HG03342 (cell line): Measurements from ENCODE around the gene IL11.

Source experiments
- ATAC-seq: cut with Tn5 transposase; IDR thresholded peaks from one replicate; pipeline ENCODE4 v1.9.1; 2021; ENCODE audit warnings: mild to moderate bottlenecking, moderate library complexity; ENCODE audit not compliant: unreplicated experiment

The IL11 gene

GRCh38 chr19:55391702-55392615, 21.7 kb upstream of the IL11 start:
- ATAC-seq: no peak

DNA sequence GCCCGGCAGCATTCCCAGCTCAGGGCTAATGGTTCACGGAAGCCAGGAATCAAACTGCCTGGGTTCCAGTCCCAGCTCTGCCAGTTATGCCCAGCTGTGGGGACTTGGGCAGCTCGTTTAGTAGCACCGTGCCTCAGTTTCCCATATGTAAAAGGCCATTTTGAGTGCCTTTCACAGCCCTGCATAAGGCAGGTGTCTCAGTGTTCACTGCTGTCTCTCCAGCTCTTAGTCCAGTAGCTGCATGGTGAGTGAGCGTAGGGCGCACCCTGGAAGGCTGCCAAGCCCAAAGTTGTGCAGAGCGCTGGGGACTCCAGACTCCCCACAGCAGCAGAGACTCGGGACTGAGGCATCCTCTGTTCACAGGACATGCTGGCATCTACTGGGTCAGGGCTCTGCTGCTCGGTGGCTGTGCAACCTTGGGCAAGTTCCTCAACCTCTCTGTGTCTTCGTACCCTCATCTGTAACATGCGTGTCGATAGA, 21.0 kb upstream of the IL11 start:
- ATAC-seq: no peak

GRCh38 chr19:55390461-55390880, 20.2 kb upstream of the IL11 start:
- ATAC-seq: no peak

DNA sequence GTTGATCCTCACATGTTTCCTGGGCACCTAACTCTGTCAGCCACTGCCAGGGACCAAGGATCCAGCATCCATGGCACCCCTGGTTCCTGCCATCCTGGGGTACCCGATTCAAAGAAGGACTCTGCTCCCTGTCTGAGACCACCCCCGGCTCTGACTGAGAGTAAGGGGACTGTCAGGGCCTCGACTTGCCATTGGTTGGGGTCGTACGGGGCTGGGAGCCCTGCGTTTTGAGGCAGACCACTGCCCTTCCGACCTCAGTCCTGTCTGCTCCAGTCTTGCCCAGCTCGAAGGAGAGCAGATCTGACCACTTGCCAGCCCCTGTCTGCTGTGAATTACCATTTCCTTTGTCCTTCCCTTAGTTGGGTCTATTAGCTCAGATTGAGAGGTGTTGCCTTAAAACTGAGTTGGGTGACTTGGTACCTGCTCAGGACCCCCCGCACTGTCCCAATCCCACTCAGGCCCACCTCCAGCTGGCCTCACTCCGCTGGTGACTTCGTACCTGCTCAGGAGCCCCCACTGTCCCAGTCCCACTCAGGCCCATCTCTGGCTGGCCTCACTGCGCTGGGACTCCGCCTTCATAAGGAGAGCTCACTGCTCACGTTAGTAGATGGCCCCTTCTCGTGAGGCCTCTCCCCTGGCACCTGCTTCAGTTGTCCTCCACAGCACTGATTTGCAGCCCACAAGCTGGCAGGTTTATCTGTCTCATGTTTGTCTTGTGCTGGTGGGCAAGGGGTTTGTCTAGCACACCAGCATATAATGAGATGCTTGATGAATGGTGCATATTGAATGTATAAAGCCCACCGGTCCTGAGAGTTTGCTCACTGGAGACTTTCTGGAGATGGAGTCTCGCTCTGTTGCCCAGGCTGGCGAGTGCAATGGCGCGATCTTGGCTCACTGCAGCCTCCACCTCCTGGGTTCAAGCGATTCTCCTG, 19.4 kb upstream of the IL11 start:
- ATAC-seq: no peak

GRCh38 chr19:55387736-55388497, 17.7 kb upstream of the IL11 start:
- no peak for ATAC-seq

DNA sequence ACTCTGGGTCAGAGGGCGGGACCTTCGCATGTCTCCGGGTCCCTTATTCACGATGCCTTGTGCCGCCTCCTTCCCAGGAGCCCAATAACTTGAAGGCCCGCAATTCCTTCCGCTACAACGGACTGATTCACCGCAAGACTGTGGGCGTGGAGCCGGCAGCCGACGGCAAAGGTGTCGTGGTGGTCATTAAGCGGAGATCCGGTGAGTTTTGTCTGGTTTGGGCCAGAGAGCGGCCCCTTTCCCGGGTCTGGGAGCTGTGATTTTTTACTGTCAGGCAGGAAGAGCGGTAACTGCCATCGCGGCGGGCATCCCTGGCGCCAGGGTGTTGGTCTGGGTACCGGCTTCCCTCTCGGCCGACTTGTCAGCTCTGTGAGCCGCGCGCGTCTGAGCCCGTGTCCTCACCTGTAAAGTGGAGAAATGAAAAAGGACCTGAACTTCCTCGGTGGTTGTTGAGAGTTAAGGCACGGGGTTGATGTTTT, 16.3 kb upstream of the IL11 start:
- no peak for ATAC-seq

- peak; percentile 63 for ATAC-seq
Measured at GRCh38 chr19:55385724-55386492, 15.6 kb upstream of the IL11 start, which contains the start of gene RPL28. Gene RPL28 (plus strand): TSS chr19:55385932. CDS start chr19:55386358, 426 bp downstream.

DNA sequence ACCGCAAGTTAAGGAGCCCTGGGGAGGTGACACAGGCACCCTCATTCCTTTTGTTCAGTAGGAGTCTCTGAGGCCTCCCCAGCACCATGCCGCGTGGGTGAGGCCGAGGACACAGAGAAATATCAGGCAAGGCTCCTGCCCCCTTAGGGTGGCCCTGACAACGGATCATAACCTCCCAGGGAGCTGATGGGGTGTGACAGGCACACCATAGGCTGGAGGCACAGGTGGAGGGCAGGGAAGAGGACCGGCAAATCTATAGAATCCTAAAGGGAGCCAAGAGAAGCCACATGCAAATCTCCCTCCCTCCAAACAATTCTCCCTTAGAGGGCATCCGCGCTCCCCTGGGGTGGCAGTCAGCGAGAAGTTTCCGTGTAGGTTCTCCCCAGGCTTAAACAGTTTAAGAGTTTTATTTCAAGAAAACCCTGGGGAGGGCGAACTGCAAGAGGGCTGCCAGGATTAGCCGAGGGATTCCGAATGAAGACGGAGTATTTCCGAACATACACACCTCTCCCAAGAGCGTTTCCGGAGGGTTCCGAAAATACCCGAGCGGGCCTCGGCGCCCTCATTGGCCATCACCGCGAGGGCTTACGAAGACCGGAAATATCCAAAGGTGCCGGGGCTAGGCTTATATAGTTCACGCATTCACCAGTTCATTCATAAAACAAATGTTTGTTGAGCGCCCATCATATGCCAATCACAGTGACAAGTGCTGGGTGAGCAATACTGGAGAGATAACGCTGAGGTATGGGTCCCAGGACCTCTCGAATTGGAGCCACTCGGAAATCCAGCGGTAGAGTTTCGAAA, 14.9 kb upstream of the IL11 start:
- peak; percentile 52 for ATAC-seq

GRCh38 chr19:55384131-55384919, 14.1 kb upstream of the IL11 start, which contains the start of gene TMEM238:
Gene TMEM238 (minus strand): TSS chr19:55384292. CDS start chr19:55384259, 33 bp downstream.
- no peak for ATAC-seq

DNA sequence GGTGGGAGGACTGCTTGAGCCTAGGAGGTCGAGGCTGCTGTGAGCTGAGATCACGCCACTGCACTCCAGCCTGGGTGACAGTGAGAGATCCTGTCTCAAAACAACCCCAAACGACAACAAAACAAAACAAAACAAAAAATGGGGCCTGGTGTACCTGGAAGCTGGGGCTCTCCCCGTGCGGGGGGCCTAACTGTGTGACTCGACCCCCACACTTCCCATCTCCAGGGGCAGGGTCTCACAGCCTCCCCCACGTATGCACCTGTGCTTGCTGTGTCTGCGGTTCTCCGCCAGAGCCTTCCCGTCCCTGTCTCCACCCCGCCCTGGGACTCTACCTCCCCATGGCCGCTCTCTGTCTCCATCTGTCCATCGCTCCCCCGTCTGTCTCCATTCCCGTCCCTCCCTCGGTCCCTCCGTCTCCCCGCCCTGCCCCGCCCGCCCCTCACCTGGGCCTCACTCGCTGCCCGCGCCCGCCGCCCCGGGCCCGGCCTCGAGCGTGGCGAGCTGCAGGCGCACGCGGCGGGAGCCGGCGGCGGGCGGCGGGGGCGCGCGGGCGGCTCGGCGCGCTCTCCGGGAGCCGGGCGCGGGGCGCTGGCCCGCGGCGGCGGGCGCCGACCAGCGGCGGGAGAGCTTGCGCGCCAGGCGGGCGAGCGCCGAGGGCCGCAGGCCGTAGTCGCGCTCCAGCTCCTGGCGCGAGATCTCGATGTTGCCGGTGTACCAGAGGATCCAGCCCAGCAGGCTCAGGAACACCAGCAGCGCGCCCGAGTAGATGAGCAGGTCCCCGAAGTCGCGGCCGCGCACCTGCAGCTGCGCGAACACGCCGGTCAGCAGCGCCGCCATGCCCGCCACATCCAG, 13.2 kb upstream of the IL11 start:
- ATAC-seq: no peak

DNA sequence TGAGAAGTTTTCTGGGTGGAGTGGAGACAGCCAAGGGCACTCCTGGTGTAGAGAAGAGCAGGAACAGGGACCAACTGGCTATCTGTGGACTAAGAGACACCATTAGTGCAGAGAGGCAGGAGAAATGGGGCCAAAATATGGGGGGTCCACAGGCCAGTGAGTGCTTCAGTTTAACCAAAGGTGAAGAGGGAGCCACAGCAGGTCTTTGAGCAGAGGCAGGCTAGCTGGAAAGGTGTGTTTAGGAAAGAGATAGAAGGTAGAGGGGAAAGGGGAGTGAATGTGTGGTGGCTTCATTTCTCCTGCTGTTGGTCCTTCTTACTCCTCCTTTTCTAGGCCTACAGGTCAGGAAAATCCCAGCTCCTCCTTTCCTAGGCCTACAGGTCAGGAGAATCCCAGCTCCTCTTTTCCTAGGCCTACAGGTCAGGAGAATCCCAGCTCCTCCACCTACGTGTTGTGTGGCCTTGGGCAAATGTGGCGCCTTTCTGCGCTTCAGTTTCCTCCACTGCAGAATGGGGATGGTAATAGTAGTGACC, 12.3 kb upstream of the IL11 start:
- ATAC-seq: no peak

- no peak for ATAC-seq
Measured at GRCh38 chr19:55382013-55382412, 11.8 kb upstream of the IL11 start.

DNA sequence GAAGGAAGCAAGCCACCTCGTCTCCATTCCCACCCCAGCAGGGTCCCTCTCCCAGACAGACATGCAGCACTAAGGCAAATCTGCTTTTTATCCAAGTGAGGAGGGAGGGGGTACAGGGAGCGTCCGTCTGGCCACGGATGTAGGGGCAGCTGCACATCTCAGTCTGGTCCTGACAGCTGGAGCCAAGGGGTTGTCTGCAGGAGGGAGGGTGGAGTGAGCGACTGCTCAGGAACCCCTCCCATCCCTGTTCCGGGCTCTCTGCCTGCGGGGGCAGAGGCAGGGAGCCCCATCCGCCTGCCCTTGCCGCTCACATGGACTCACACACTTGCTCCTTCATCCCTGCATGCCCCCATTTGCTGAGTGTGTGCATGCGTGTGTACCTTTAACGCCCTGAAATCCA, 8.9 kb upstream of the IL11 start:
- ATAC-seq: no peak

DNA sequence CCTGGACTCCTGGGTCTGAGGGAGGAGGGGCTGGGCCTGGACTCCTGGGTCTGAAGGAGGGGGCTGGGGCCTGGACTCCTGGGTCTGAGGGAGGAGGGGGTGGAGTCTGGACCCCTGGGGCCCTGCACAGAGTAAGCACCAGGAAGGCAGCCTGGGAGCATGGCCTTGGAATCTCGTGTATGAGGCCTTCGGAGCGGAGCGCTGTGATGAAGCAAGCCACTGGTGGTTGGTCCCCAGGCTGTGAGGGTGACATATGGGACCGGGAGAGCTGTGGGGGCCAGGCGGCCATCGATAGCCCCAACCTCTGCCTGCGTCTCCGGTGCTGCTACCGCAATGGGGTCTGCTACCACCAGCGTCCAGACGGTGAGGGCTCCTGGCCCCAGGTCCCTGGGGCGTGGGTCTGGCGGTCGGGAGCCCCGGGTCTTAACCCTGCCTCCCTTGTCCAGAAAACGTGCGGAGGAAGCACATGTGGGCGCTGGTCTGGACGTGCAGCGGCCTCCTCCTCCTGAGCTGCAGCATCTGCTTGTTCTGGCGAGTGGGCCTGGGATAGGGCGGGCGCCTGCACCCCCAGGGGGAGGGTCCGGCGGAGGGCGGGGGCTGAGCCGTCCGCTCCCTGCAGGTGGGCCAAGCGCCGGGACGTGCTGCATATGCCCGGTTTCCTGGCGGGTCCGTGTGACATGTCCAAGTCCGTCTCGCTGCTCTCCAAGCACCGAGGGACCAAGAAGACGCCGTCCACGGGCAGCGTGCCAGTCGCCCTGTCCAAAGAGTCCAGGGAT, 7.3 kb upstream of the IL11 start:
- no peak for ATAC-seq

DNA sequence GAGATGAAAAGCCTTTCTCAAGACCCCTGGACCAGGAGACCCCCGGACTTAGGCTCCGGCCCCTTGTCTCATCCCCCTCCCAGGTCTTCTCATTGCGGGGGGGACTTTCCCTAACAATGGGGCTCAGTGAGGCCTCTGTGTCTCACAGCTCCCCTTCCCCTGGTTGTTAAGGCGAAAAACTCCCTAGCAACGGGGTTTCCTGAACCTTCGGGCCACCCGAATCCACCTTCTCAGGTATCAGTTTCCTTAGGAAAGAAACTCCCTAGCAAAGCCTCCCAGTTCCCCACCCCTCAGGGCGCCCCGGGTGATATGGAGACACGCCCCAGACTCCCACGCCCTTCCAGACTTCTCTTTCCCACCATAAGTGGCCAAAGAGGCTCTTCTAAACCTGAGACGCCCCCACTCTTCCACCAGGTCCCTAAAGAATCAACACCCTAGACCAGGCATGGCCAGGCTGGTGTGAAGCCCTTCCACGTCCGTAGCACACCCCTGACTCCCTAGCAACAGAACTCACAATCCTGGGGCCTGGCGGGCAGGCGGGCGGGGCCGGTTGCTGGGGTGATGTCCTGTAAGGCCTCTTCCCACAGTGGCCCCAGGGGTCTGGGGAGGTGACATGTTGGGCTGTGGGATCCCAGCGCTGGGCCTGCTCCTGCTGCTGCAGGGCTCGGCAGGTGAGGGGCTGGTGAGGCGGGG, 6.1 kb upstream of the IL11 start, which contains the start of gene TMEM190:
Gene TMEM190 (plus strand): TSS at position 586 of the 693 bp plus-strand sequence. CDS start 28 bp downstream, at position 614.
- no peak for ATAC-seq
